OCI-LY3 (cell line): ENCODE measurements around the gene CLIC6.

Source experiments
- EZH2phosphoT487 ChIP-seq: fragments of 200-600 bp; shearing (Covaris generic); IDR thresholded peaks from 2 replicates; pipeline ENCODE4 v1.6.1; 2018; ENCODE audit warnings: antibody characterized with exemption, mixed run types, low read depth
- TF ChIP-seq, protein P1 (sequence below): fragments of 200-600, 300-600 bp; sonication (generic); IDR thresholded peaks from 2 replicates; pipeline ENCODE4 v1.5.1; 2014; ENCODE audit warnings: antibody characterized with exemption, low read length, low read depth

DNA sequence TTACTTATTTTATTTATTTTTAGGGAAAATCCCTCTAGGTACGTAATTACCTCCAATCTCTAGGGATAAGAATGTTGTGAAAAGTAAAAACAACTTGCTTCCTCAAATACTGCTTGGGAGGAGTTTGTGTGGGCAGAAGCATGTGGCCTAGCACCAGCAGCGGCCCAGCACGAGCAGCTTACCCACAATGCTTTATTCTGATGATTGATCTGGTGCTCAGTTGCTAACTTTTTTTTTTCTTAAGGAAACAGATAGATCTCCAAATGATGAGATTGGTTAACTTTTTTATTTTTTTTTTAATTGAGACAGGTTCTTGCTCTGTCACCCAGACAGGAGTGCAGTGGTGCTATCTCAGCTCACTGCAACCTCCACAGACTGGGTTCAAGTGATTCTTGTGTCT is 4.2 kb downstream of the CLIC6 start:
- no peak for TF ChIP-seq EZH2phosphoT487
- TF ChIP-seq, protein P1, sequence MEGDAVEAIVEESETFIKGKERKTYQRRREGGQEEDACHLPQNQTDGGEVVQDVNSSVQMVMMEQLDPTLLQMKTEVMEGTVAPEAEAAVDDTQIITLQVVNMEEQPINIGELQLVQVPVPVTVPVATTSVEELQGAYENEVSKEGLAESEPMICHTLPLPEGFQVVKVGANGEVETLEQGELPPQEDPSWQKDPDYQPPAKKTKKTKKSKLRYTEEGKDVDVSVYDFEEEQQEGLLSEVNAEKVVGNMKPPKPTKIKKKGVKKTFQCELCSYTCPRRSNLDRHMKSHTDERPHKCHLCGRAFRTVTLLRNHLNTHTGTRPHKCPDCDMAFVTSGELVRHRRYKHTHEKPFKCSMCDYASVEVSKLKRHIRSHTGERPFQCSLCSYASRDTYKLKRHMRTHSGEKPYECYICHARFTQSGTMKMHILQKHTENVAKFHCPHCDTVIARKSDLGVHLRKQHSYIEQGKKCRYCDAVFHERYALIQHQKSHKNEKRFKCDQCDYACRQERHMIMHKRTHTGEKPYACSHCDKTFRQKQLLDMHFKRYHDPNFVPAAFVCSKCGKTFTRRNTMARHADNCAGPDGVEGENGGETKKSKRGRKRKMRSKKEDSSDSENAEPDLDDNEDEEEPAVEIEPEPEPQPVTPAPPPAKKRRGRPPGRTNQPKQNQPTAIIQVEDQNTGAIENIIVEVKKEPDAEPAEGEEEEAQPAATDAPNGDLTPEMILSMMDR = no peak
